Lung (tissue), 12 donors: ENCODE measurements around the gene DHRSX. TPM values are rescaled to one million over a fixed set of nuclear protein-coding genes. Genes with fewer than 3 reads are reported as not detected.

Experiments used
- ATAC-seq: fragments of 200-7000 bp; cut with Tn5 transposase; one replicate; pipeline ENCODE4 v1.9.1; 2020; ENCODE audit warnings: moderate number of reproducible peaks; ENCODE audit not compliant: insufficient read depth, low FRiP score
- DNase-seq, 3 donors: peaks; one replicate each; pipeline ENCODE4 v3.0.0-alpha.2; 2013 to 2017
- H3K27ac ChIP-seq, 2 donors: one replicate each; pipeline ENCODE4 v1.5.1; 2013; ENCODE audit warnings: mild to moderate bottlenecking in 2 of 2, moderate library complexity in 2 of 2, control low read depth in 1 of 2, inconsistent platforms in 1 of 2, low read depth in 1 of 2, low read length in 1 of 2
- H3K27me3 ChIP-seq, 3 donors: one replicate each; pipeline ENCODE4 v1.5.1; 2013; ENCODE audit warnings: low read length in 2 of 3; ENCODE audit not compliant: control insufficient read depth in 3 of 3, insufficient read depth in 3 of 3
- H3K36me3 ChIP-seq, 4 donors: one replicate each; pipeline ENCODE4 v1.5.1; 2013; ENCODE audit warnings: low read length in 4 of 4, mild to moderate bottlenecking in 1 of 4, moderate library complexity in 1 of 4; ENCODE audit not compliant: control insufficient read depth in 4 of 4, insufficient read depth in 4 of 4
- H3K4me1 ChIP-seq, 5 donors: one replicate each; pipeline ENCODE4 v1.5.1; 2013; ENCODE audit warnings: low read length in 5 of 5, mild to moderate bottlenecking in 2 of 5, moderate library complexity in 1 of 5; ENCODE audit not compliant: control insufficient read depth in 5 of 5, insufficient read depth in 5 of 5
- H3K4me3 ChIP-seq: one replicate; pipeline ENCODE4 v1.5.1; 2013; ENCODE audit warnings: mild to moderate bottlenecking, control low read depth, moderate library complexity
- H3K9ac ChIP-seq, 2 donors: one replicate each; pipeline ENCODE4 v1.5.1; 2013; ENCODE audit warnings: low read length in 2 of 2, control low read depth in 1 of 2; ENCODE audit not compliant: insufficient read depth in 1 of 2
- H3K9me3 ChIP-seq, 4 donors: one replicate each; pipeline ENCODE4 v1.5.1; 2013; ENCODE audit warnings: low read length in 3 of 4, mild to moderate bottlenecking in 1 of 4, moderate library complexity in 1 of 4; ENCODE audit not compliant: control insufficient read depth in 4 of 4, insufficient read depth in 3 of 4
- CTCF ChIP-seq: IDR thresholded peaks from 2 replicates; pipeline ENCODE4 v1.5.1; 2012; ENCODE audit warnings: mild to moderate bottlenecking; ENCODE audit errors: control extremely low read depth, extremely low read depth
- WGBS, 2 donors: extraction: QIAGEN DNeasy Blood & Tissue Kit; methylation state at CpG; one replicate each; pipeline ENCODE4 v1.1.7; 2013; 5-methylcytosine and 5-hydroxymethylcytosine counted together
- polyA plus RNA-seq, 2 donors: library from polyadenylated mRNA; stranded (reverse); fragments of 200-250 nt; gene quantifications; one replicate each; pipeline ENCODE4 v1.2.1, GENCODE V29; 2013
- total RNA-seq, 2 donors: library from RNA; depleted of rRNA in 1 of 2; stranded (reverse); fragments of >200 nt in 1 of 2; gene quantifications; one replicate each; pipeline ENCODE4 v1.2.1, GENCODE V29; 2014 to 2021
- donor health status: control.
- donor health status: control.
- donor health status: Bipolar disorder and iron deficiency.
- donor health status: healthy.
- donor health status: DM: yes; HTN: yes; CAD: no.

Gene DHRSX
- total and polyA plus RNA-seq, 4 donors = 7.0 to 26.3 (median 18.9) TPM

DNA sequence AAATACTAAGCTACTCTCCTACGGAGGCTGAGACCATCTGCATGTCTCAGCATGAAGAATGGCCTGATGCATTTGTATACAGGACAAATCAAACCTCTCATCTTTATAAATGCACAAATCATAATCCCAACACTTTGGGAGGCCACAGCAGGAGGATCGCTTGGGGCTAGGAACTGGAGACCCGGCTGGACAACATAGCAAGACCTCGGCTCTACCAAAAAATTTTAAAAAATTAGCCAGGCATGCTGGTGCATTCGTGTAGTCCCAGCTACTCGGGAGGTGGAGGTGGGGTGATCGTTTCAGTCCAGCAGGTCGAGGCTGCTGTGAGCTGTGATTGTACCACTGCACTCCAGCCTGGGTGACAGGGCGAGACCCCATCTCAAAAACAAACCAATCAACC, 262.8 kb downstream of the DHRSX start:
- WGBS, 2 donors = 95 to 96% methylated on average over 9 of the region's 9 CpGs
- no peaks in the 10 kb centered on the region for H3K27me3 ChIP-seq
- TF ChIP-seq CTCF = no peak
- H3K36me3 ChIP-seq = peaks cover 0 to 12% (median 4%) of the 10 kb centered on the region in 4 donors
- H3K4me1 ChIP-seq = no peaks in the 10 kb centered on the region
- no peak overlapping the region for H3K4me3 ChIP-seq
- no peak for DNase-seq
- H3K9ac ChIP-seq = no peak overlapping the region
- H3K9me3 ChIP-seq = no peaks in the 10 kb centered on the region
- no peak overlapping the region for H3K27ac ChIP-seq
- no peak for ATAC-seq

DNA sequence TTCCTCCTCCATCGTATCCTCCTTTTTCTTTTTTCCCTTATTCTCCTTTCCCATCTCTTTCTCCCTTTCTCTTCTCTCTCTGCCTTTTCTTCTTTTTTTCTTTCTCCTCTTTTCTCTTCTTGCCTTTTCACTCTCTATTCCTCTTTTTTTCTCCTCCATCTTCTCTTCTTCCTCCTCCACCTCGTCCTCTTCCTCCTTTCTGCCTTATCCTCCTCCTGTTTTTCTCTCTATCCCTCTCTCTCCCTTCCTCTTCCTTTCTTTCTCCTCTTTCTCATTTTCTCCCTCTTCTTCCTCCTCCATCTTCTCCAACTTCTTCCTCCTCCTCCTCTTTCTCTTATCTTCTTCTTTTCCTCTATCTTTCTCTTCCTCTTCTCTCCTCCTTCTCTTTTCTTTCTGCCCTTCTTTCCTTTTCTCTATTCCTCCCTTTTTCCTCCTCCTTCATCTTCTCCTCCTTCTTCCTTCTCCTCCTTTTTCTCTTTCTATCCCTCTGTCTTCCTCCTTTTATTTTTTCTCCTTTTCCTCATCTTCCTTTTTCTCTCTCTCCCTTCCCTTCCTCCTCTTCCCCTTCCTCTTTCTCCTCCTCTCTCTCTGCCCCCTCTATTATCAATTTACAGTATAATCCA, 269.1 kb downstream of the DHRSX start:
- H3K36me3 ChIP-seq = peaks cover 3 to 9% (median 5%) of the 10 kb centered on the region in 4 donors
- H3K9me3 ChIP-seq = peaks cover 0 to 7% (median 0%) of the 10 kb centered on the region in 4 donors
- no peak for ATAC-seq
- no peak for TF ChIP-seq CTCF
- no peak for DNase-seq
- WGBS, 2 donors = 93 to 94% methylated on average over 2 of the region's 2 CpGs
- no peak overlapping the region for H3K4me3 ChIP-seq
- H3K9ac ChIP-seq = no peak overlapping the region
- H3K27ac ChIP-seq = no peak overlapping the region
- no peaks in the 10 kb centered on the region for H3K27me3 ChIP-seq
- no peaks in the 10 kb centered on the region for H3K4me1 ChIP-seq

- Histone ChIP-seq H3K9me3 (peaks cover 0 to 7% (median 0%) of the 10 kb centered on the region in 4 donors), H3K4me3 (no peak overlapping the region), H3K9ac (no peak overlapping the region), H3K4me1 (no peaks in the 10 kb centered on the region), H3K27me3 (no peaks in the 10 kb centered on the region), H3K27ac (no peak overlapping the region), H3K36me3 (peaks cover 3 to 8% (median 5%) of the 10 kb centered on the region in 4 donors)
- TF ChIP-seq CTCF = no peak
- 97 to 98% methylated on average over 4 of the region's 4 CpGs for WGBS, 2 donors
- DNase-seq (no peak), ATAC-seq (no peak)
Measured at GRCh38 chrX:2230457-2230856, 270.3 kb downstream of the DHRSX start.

DNA sequence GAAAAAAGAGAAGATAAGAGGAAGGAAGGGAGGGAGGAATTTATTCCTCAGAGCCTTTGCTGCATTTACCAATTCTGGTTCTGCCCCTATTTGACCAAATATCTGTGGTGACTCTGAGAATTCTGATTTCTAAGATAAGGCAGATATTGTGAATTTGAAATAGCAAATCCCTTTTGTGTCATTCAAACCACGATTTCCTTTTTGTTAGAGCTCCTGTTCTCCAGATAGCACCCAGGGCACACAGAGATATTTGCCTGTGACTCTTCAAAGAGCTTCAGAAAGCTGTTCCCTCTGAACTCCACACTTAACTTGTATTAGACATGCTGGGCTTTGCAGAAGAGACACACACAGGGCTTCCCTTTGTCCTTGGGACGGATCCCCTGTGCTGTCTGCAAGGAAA, 272.2 kb downstream of the DHRSX start:
- DNase-seq (no peak), ATAC-seq (no peak)
- WGBS, 2 donors = 72 to 75% methylated on average over 2 of the region's 2 CpGs
- Histone ChIP-seq H3K27me3 (no peaks in the 10 kb centered on the region), H3K9me3 (peaks cover 0 to 12% (median 3%) of the 10 kb centered on the region in 4 donors), H3K27ac (no peak overlapping the region), H3K4me1 (peaks cover 0 to 2% (median 0%) of the 10 kb centered on the region in 5 donors), H3K9ac (no peak overlapping the region), H3K36me3 (peaks cover 3 to 13% (median 6%) of the 10 kb centered on the region in 4 donors), H3K4me3 (no peak overlapping the region)
- TF ChIP-seq CTCF = no peak
